Uterus (tissue), 4 donors: Measurements from ENCODE around the gene GPRC5D. TPM values are rescaled to one million over a fixed set of nuclear protein-coding genes. Genes with fewer than 3 reads are reported as not detected.

Experiments
- DNase-seq, 2 donors: peaks; one replicate each; pipeline ENCODE4 v3.0.0-alpha.2; 2019 to 2020
- H3K27ac ChIP-seq, 2 donors: fragments of 200-600 bp; sonication (generic); 1 replicate in 1 of 2; 2 replicates in 1 of 2; pipeline ENCODE4 v1.5.1; 2016 to 2018
- H3K27me3 ChIP-seq, 2 donors: fragments of 200-600 bp; sonication (generic); one replicate each; pipeline ENCODE4 v1.5.1; 2018 to 2019; ENCODE audit warnings: control low read depth in 1 of 2
- H3K36me3 ChIP-seq, 2 donors: fragments of 200-600 bp; sonication (generic); one replicate each; pipeline ENCODE4 v1.5.1; 2019; ENCODE audit warnings: control low read depth in 1 of 2
- H3K4me1 ChIP-seq, 2 donors: fragments of 200-600 bp; sonication (generic); one replicate each; pipeline ENCODE4 v1.5.1; 2018 to 2019; ENCODE audit warnings: control low read depth in 1 of 2
- H3K4me3 ChIP-seq, 2 donors: fragments of 200-600 bp; sonication (generic); 1 replicate in 1 of 2; 2 replicates in 1 of 2; pipeline ENCODE4 v1.5.1; 2018 to 2019; ENCODE audit warnings: mild to moderate bottlenecking in 1 of 2
- H3K9me3 ChIP-seq, 2 donors: fragments of 200-600 bp; sonication (generic); one replicate each; pipeline ENCODE4 v1.5.1; 2019; ENCODE audit warnings: control low read depth in 1 of 2
- POLR2A ChIP-seq, 2 donors: fragments of 450-650 bp; IDR thresholded peaks; one replicate each; pipeline ENCODE4 v1.6.1; 2016; ENCODE audit warnings: antibody characterized with exemption in 2 of 2, mild to moderate bottlenecking in 1 of 2, moderate library complexity in 1 of 2
- intact Hi-C: fragments of 100-400 bp; cut with DNase I; formaldehyde crosslinking; loops from one replicate; pipeline ENCODE4 v1.15.1; 2023; ENCODE audit warnings: low total_unique reads
- total RNA-seq, 4 donors: library from RNA; depleted of rRNA in 3 of 4; stranded (reverse); fragments of >200 nt in 3 of 4; gene quantifications; one replicate each; pipeline versions ENCODE4 v1.1.0 to v1.2.4, GENCODE V29; 2014 to 2023
- TF ChIP-seq, protein P1 (sequence below), 4 experiments: fragments of 200-600 bp in 2 of 4; fragments of 450-650 bp in 2 of 4; sonication (generic) in 2 of 4; IDR thresholded peaks; one replicate each; pipeline ENCODE4 v1.5.1; 2016 to 2019; ENCODE audit warnings: antibody characterized with exemption in 4 of 4, mild to moderate bottlenecking in 2 of 4, moderate library complexity in 1 of 4
- donor health status: DM: yes; HTN: yes; CAD: no.

GPRC5D gene
- total RNA-seq, 4 donors from 2014 or later = not detected

DNA sequence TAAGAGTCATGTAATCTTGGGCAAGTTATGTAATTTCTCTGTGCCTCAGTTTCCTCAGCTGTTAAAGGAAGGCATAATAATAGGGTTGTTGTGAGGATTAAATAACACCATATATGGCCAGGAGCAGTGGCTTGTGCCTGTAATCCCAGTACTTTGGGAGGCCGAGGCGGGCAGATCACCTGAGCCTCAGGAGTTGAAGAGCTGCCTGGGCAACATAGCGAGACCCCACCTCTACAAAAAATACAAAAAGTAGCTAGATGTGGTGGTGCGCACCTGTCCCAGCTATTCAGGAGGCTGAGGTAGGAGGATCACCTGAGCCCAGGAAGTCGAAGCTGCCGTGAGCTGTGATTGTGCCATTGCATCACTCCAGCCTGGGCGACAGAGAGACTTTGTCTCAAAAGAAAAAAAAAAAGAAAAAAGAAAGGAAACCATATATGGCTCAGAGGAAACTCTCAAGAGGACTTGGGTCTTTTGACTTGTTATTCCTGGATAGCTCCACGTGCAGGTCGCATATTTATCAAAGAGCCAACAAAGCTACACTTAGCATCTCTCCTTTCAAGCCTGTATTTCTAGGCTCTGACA, 53.7 kb downstream of the GPRC5D start:
- Histone ChIP-seq H3K4me1 (peaks cover 0 to 8% of the 10 kb centered on the region in 2 donors), H3K36me3 (no peaks in the 10 kb centered on the region), H3K27ac (peak overlapping the region; percentile 91 to 94), H3K9me3 (no peaks in the 10 kb centered on the region), H3K27me3 (no peaks in the 10 kb centered on the region), H3K4me3 (no peak overlapping the region)
- TF ChIP-seq POLR2A (IDR thresholded peaks at IDR 0.05) = no peak
- TF ChIP-seq, protein P1, sequence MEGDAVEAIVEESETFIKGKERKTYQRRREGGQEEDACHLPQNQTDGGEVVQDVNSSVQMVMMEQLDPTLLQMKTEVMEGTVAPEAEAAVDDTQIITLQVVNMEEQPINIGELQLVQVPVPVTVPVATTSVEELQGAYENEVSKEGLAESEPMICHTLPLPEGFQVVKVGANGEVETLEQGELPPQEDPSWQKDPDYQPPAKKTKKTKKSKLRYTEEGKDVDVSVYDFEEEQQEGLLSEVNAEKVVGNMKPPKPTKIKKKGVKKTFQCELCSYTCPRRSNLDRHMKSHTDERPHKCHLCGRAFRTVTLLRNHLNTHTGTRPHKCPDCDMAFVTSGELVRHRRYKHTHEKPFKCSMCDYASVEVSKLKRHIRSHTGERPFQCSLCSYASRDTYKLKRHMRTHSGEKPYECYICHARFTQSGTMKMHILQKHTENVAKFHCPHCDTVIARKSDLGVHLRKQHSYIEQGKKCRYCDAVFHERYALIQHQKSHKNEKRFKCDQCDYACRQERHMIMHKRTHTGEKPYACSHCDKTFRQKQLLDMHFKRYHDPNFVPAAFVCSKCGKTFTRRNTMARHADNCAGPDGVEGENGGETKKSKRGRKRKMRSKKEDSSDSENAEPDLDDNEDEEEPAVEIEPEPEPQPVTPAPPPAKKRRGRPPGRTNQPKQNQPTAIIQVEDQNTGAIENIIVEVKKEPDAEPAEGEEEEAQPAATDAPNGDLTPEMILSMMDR (IDR thresholded peaks at IDR 0.05) = no peak
- DNase-seq = no peak
- intact Hi-C loops = no loop called here

DNA sequence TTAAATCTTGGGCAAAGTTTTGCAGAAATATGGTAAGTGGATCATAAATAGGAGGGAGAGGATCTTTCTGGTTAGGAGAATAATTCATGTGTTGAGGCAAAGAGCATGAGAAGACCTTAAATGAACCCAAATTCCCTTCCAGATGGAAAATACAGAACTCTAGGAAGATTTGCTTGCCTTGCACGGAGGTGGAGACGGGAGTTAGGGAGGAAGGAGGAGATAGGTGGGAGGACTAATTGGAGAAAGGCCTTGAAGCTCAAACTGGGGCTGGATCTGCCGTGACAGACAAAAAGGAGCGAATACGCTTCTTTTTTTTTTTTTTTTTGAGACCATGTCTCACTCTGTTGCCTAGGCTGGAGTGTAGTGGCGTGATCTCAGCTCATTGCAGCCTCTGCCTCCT, 54.7 kb downstream of the GPRC5D start:
- H3K27ac ChIP-seq = peak overlapping the region; percentile 91 to 94
- no peak for DNase-seq
- TF ChIP-seq POLR2A (IDR thresholded peaks at IDR 0.05) = no peak
- TF ChIP-seq, protein P1 (IDR thresholded peaks at IDR 0.05) = no peak

GRCh38 chr12:12896260-12896659, 55.7 kb downstream of the GPRC5D start:
- Histone ChIP-seq H3K27ac (peak overlapping the region; percentile 91 to 94), H3K9me3 (no peaks in the 10 kb centered on the region), H3K36me3 (no peaks in the 10 kb centered on the region), H3K4me1 (peaks cover 0 to 8% of the 10 kb centered on the region in 2 donors), H3K4me3 (no peak overlapping the region), H3K27me3 (no peaks in the 10 kb centered on the region)
- DNase-seq = no peak
- intact Hi-C loops = no loop called here
- no peak for TF ChIP-seq POLR2A (IDR thresholded peaks at IDR 0.05)
- TF ChIP-seq, protein P1 (IDR thresholded peaks at IDR 0.05) = no peak

More for the DNA sequence above, 54.7 kb downstream of the GPRC5D start:
- intact Hi-C loops = no loop called here
- no peak overlapping the region for H3K4me3 ChIP-seq
- H3K9me3 ChIP-seq = no peaks in the 10 kb centered on the region
- H3K4me1 ChIP-seq = peaks cover 0 to 8% of the 10 kb centered on the region in 2 donors
- H3K27me3 ChIP-seq = no peaks in the 10 kb centered on the region
- no peaks in the 10 kb centered on the region for H3K36me3 ChIP-seq

DNA sequence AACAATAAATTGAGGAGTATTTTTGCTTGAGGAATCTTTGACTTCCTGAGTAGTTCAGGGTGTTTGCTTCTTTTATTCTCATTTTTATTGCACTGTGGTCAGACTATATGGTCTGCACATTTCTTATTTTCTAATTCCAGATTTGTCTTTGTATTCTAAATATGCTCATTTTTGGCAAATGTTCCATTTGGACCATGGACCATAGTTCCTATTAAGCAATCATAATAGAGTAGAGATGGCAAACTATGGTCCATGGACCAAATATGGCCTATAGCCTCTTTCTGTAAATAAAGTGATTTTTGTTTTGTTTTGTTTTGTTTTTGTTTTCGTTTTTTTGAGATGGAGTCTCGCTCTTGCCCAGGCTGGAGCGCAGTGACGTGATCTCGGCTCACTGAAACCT, 58.5 kb downstream of the GPRC5D start:
- DNase-seq = no peak
- Histone ChIP-seq H3K27me3 (no peaks in the 10 kb centered on the region), H3K9me3 (no peaks in the 10 kb centered on the region), H3K36me3 (no peaks in the 10 kb centered on the region), H3K27ac (peak overlapping the region in 1 of 2 donors; percentile 84), H3K4me3 (no peak overlapping the region), H3K4me1 (no peaks in the 10 kb centered on the region)
- TF ChIP-seq POLR2A (IDR thresholded peaks at IDR 0.05) = no peak
- TF ChIP-seq, protein P1 (IDR thresholded peaks at IDR 0.05) = no peak
- intact Hi-C loops = no loop called here

- Histone ChIP-seq H3K4me1 (no peaks in the 10 kb centered on the region), H3K27ac (peak overlapping the region; percentile 84 to 94), H3K36me3 (no peaks in the 10 kb centered on the region), H3K27me3 (no peaks in the 10 kb centered on the region), H3K9me3 (no peaks in the 10 kb centered on the region), H3K4me3 (peak overlapping the region in 1 of 2 donors; percentile 55)
- intact Hi-C loops = no loop called here
- DNase-seq = no peak
- no peak for TF ChIP-seq POLR2A (IDR thresholded peaks at IDR 0.05)
- TF ChIP-seq, protein P1 (IDR thresholded peaks at IDR 0.05) = no peak
These were observed 59.3 kb downstream of the GPRC5D start for GRCh38 chr12:12892681-12893141.
